ENCODE results near the gene NUDT17. TPM values are rescaled to one million over a fixed set of nuclear protein-coding genes. Genes with fewer than 3 reads are reported as not detected.

Gene NUDT17, protein sequence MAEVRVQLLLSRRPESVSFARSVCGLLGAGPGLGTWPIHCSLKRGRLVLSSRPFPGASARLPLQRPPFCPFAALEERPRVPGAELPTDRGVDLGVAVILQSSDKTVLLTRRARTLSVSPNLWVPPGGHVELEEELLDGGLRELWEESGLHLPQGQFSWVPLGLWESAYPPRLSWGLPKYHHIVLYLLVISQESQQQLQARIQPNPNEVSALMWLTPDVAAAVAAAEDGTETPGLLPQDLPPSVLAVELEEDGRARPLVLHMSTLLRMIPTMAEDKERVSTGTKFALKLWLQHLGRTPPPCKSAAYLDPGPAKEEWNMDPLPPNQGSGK
- 6.2 and 12.7 TPM in 2 replicates for total RNA-seq (2011; cell fraction: chromatin; rRNA removed; ENCODE audit: low replicate concordance)
- 9.2 and 11.2 TPM in 2 replicates for total RNA-seq (2011; cell fraction: nucleolus; rRNA removed)
- 8.9 and 9.3 TPM in 2 replicates for total RNA-seq (2011; cell fraction: nucleoplasm; rRNA removed)
- total RNA-seq (2014; rRNA removed) (6.8 and 9.9 TPM in 2 replicates), total RNA-seq (2014; rRNA removed; fragmentation: Illumina TruSeq; extraction: Trizol) (4.5 and 5.5 TPM in 2 replicates), total RNA-seq (2015; rRNA removed; fragmentation: Illumina TruSeq; extraction: Trizol) (4.2 and 5.2 TPM in 2 replicates), total RNA-seq (2021) (6.1 and 7.2 TPM in 2 replicates), polyA plus RNA-seq (2011; rRNA removed) (10.0 and 11.4 TPM in 2 replicates), polyA plus RNA-seq (2014; fragmentation: Illumina TruSeq; extraction: Trizol) (7.6 and 8.3 TPM in 2 replicates), polyA plus RNA-seq (2014; fragmentation: Nextera tagmentation; extraction: Ambion mirVana) (1 to 10 TPM; 2.1 to 3.1 TPM), polyA plus RNA-seq (2014; rRNA removed) (7.8 and 10.7 TPM in 2 replicates), polyA minus RNA-seq (2011; rRNA and poly(A)+ RNA removed) (2.7 and 3.4 TPM in 2 replicates), Bru-seq, nascent RNA (percentile 64 among the genes with signal in this experiment), BruChase-seq, experiment 1, labeled RNA remaining after a 2-hour chase (percentile 65 among the genes with signal in this experiment), BruChase-seq, experiment 2, labeled RNA remaining after a 6-hour chase (percentile 70 among the genes with signal in this experiment)
- polyA plus RNA-seq (2011; cell fraction: cytosol; rRNA removed): 12.3 and 14.2 TPM in 2 replicates
- polyA plus RNA-seq (2011; cell fraction: nucleus; rRNA removed): 23.3 and 33.1 TPM in 2 replicates
- polyA plus RNA-seq (2012): 7.8 and 14.5 TPM in 2 replicates
- 2.9 and 5.9 TPM in 2 replicates for polyA minus RNA-seq (2011; cell fraction: cytosol; rRNA and poly(A)+ RNA removed)
- 2.7 and 3.3 TPM in 2 replicates for polyA minus RNA-seq (2011; cell fraction: nucleus; rRNA and poly(A)+ RNA removed)
- long read RNA-seq, experiment 1, partial matches to known transcripts: 9 of 14 reads
- long read RNA-seq, experiment 1, other reads (novel, unspliced or antisense): 4 of 14 reads
- long read RNA-seq, experiment 2, partial matches to known transcripts: 1 of 10 reads
- long read RNA-seq, experiment 2, other reads (novel, unspliced or antisense): 8 of 10 reads
- long read RNA-seq, experiment 3, partial matches to known transcripts: 1 of 9 reads
- long read RNA-seq, experiment 3, other reads (novel, unspliced or antisense): 7 of 9 reads

DNA sequence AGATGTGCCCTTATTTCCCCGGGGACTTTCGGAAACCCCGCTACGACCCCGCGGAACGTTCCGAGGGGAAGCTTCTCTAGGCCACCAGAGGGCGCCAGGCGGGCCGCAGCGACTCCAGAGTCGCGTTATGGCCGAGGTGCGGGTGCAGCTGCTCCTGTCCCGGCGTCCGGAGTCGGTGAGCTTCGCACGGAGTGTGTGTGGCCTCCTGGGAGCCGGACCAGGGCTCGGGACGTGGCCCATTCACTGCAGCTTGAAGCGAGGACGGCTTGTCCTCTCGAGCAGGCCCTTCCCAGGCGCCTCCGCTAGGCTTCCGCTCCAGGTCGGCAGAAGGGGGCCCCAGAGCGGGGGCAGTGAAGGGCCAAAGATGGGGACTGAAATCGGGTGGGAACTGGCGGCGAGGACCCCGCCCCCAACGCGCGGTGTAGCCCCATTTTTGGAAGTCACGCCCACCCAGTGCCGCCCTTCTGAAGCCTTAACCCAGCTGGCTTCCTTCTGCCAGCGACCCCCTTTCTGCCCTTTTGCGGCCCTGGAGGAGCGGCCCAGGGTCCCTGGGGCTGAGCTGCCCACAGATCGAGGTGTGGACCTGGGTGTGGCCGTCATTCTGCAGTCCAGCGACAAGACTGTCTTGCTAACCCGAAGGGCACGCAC is at the start of gene NUDT17:
Gene NUDT17 (plus strand): TSS at position 117 of the 648 bp plus-strand sequence. CDS start 11 bp downstream, at position 128.
- Histone ChIP-seq H3K9me1 (ENCODE audit: control insufficient read depth, insufficient read depth, low read length) (no peaks in the 10 kb centered on the region), H3K27me3 (ENCODE audit: control insufficient read depth in 2 of 2, insufficient read depth in 2 of 2, low read length in 2 of 2) (no peaks in the 10 kb centered on the region), H3K36me3 (ENCODE audit: control insufficient read depth, insufficient read depth, low read length) (peaks cover 54% of the 10 kb centered on the region), H3K9me3 (replicated peaks; ENCODE audit: control insufficient read depth, insufficient read depth, low read depth, low read length) (no peaks in the 10 kb centered on the region), H3K79me2 (ENCODE audit: control insufficient read depth, insufficient read depth, low read length) (no peaks in the 10 kb centered on the region), H3K9ac (ENCODE audit: insufficient read depth in 1 of 2, low read depth in 2 of 2, low read length in 2 of 2) (peak within 1 kb of the TSS; percentile 68 to 93), H3K4me1 (replicated peaks in 1 of 2; ENCODE audit: control insufficient read depth in 2 of 2, insufficient read depth in 2 of 2, low read length in 2 of 2) (peaks cover 7 to 20% of the 10 kb centered on the region in 2 experiments; a peak in 4 of 5 replicates), H3K4me2 (ENCODE audit: insufficient read depth, low read length) (peak within 1 kb of the TSS; percentile 82), H4K20me1 (replicated peaks; ENCODE audit: control insufficient read depth, insufficient read depth, low read length) (no peaks in the 10 kb centered on the region), H3K4me3 (peak within 1 kb of the TSS; percentile 54), H3K27ac (ENCODE audit: extremely low read depth, low read depth, low read length) (peak within 1 kb of the TSS; percentile 59), H2AFZ (ENCODE audit: low read depth, low read length) (peak within 1 kb of the TSS; percentile 96)
- in situ Hi-C loops (cut with MboI) (loop anchor here (5.0 kb wide), 1 partner anchor 167 kb away; no protein-coding TSS in a partner anchor), intact Hi-C loops (cut with micrococcal nuclease) (loop anchor here (1.0 to 5.0 kb wide), 5 partner anchors 13 to 168 kb away; partner anchors contain the start of genes ITGA10 and PIAS3)
- ATAC-seq (peak; percentile 89), DNase-seq (ENCODE audit: extremely low read depth in 1 of 4, low spot score in 3 of 4) (peak; percentile 82 to 89 (median 86)), FAIRE-seq (peak; percentile 71)
- WGBS (ENCODE audit: insufficient coverage, low coverage, missing lambda C conversion rate): under 1% methylated on average over 48 of the region's 50 CpGs
- ChIA-PET POLR2A (interaction anchor here (0.6 to 6.8 kb wide), 17 partner anchors 11 to 206 kb away, joined by 3 to 40 read pairs (median 5); partner anchors contain the start of genes ANKRD34A, PIAS3, POLR3GL and RBM8A), CTCF (ENCODE audit: low intra/inter-chr PET ratio) (interaction anchor here (0.6 to 2.5 kb wide), 5 partner anchors 10 to 168 kb away, joined by 3 to 16 read pairs (median 6); partner anchors contain the start of genes ANKRD35 and ITGA10)
- BruUV-seq (replicated peaks): TSS peak; percentile 43
- TF ChIP-seq NEUROD1 (IDR thresholded peaks at IDR 0.05; ENCODE audit: borderline replicate concordance, low read depth, low read length, partially characterized antibody) (peak; percentile 55), ZNF717 (CRISPR knock-in tag; IDR thresholded peaks at IDR 0.05) (no peak), ZNF232 (CRISPR knock-in tag; IDR thresholded peaks at IDR 0.05) (no peak), STAG1 (CRISPR knock-in tag; IDR thresholded peaks at IDR 0.05; ENCODE audit: borderline replicate concordance) (peak; percentile 69)
- TF ChIP-seq, protein P1, sequence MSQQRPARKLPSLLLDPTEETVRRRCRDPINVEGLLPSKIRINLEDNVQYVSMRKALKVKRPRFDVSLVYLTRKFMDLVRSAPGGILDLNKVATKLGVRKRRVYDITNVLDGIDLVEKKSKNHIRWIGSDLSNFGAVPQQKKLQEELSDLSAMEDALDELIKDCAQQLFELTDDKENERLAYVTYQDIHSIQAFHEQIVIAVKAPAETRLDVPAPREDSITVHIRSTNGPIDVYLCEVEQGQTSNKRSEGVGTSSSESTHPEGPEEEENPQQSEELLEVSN (IDR thresholded peaks at IDR 0.05; ENCODE audit: borderline replicate concordance in 1 of 2, extremely low read depth in 1 of 2, insufficient read depth in 1 of 2, insufficient read length in 1 of 2, low read depth in 1 of 2, low read length in 1 of 2, poor library complexity in 1 of 2, severe bottlenecking in 1 of 2): peak; percentile 58 to 67
- TF ChIP-seq, protein P2, sequence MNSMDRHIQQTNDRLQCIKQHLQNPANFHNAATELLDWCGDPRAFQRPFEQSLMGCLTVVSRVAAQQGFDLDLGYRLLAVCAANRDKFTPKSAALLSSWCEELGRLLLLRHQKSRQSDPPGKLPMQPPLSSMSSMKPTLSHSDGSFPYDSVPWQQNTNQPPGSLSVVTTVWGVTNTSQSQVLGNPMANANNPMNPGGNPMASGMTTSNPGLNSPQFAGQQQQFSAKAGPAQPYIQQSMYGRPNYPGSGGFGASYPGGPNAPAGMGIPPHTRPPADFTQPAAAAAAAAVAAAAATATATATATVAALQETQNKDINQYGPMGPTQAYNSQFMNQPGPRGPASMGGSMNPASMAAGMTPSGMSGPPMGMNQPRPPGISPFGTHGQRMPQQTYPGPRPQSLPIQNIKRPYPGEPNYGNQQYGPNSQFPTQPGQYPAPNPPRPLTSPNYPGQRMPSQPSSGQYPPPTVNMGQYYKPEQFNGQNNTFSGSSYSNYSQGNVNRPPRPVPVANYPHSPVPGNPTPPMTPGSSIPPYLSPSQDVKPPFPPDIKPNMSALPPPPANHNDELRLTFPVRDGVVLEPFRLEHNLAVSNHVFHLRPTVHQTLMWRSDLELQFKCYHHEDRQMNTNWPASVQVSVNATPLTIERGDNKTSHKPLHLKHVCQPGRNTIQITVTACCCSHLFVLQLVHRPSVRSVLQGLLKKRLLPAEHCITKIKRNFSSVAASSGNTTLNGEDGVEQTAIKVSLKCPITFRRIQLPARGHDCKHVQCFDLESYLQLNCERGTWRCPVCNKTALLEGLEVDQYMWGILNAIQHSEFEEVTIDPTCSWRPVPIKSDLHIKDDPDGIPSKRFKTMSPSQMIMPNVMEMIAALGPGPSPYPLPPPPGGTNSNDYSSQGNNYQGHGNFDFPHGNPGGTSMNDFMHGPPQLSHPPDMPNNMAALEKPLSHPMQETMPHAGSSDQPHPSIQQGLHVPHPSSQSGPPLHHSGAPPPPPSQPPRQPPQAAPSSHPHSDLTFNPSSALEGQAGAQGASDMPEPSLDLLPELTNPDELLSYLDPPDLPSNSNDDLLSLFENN (IDR thresholded peaks at IDR 0.05; ENCODE audit: low read depth in 2 of 2, low read length in 2 of 2): no peak
